ENCODE measurements around the gene CD48. TPM values are rescaled to one million over a fixed set of nuclear protein-coding genes. Genes with fewer than 3 reads are reported as not detected.

Gene CD48
- total RNA-seq, 2 experiments from 2014 or later: 131 to 150 TPM

- H3K27ac ChIP-seq (ENCODE audit: low read depth, low read length, poor library complexity, severe bottlenecking): no peak overlapping the region
Observed at GRCh38 chr1:160667896-160668295, 43.7 kb downstream of the CD48 start.

DNA sequence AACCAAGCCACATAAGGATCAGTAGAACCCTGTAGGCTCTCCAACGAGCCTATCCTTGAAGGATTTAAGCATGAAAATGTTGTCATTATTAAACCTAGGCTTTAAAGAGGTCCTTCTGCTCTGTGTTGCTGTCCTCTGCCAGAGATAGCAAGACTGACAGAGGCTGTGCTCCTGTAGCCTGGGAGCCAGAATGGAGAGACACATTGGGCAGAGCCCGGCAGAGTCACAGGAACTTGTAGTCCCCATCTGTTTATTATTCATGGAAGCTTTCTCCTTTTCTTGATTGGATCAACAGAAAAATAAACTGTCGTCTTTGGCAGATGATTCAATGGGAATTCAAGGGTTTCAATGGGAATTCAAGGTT lies 45.6 kb downstream of the CD48 start:
- no TSS peak for BruUV-seq (replicated peaks)
- H3K9me3 ChIP-seq (ENCODE audit: low read length): peaks cover 21% of the 10 kb centered on the region
- CTCF ChIA-PET (ENCODE audit: unreplicated experiment): interaction anchor here (1.1 kb wide), 1 partner anchor 9 kb away, joined by 3 read pairs; no protein-coding TSS in a partner anchor
- no peak for DNase-seq (ENCODE audit: low spot score)
- no peak overlapping the region for H3K4me3 ChIP-seq (ENCODE audit: low read depth, low read length, poor library complexity, severe bottlenecking)
- H3K9me2 ChIP-seq (ENCODE audit: insufficient read depth, low read length): no peaks in the 10 kb centered on the region
- no peaks in the 10 kb centered on the region for H3K79me2 ChIP-seq (ENCODE audit: insufficient read depth, low read depth, low read length)
- peak overlapping the region; percentile 59 for H3K4me2 ChIP-seq (ENCODE audit: low read length)
- peak overlapping the region; percentile 53; the same call in 1 of the 2 replicates for H2AFZ ChIP-seq (ENCODE audit: low read length)
- POLR2A ChIA-PET: interaction anchor here (0.9 to 2.4 kb wide), 3 partner anchors 9 to 21 kb away, joined by 3 to 10 read pairs (median 6); no protein-coding TSS in a partner anchor
- H3K36me3 ChIP-seq (ENCODE audit: insufficient read depth, low read length): peaks cover 18% of the 10 kb centered on the region
- peaks cover 51% of the 10 kb centered on the region for H3K4me1 ChIP-seq (ENCODE audit: insufficient read depth, low read length, poor library complexity, severe bottlenecking)
- H3K27ac ChIP-seq (ENCODE audit: low read depth, low read length, poor library complexity, severe bottlenecking): peak overlapping the region; percentile 33
- no peak for TF ChIP-seq CTCF (conservative IDR thresholded peaks at IDR 0.05; ENCODE audit: low read length)
- no peak for TF ChIP-seq EZH2phosphoT487 (IDR thresholded peaks at IDR 0.05; ENCODE audit: borderline replicate concordance, low read depth, low read length)
- H4K20me1 ChIP-seq (ENCODE audit: insufficient read depth, low read length): no peaks in the 10 kb centered on the region
- intact Hi-C loops (cut with micrococcal nuclease; ENCODE audit: unreplicated experiment): no loop called here

More at GRCh38 chr1:160667896-160668295, 43.7 kb downstream of the CD48 start:
- no peak overlapping the region for H3K4me2 ChIP-seq (ENCODE audit: low read length)
- BruUV-seq (replicated peaks): no TSS peak
- H4K20me1 ChIP-seq (ENCODE audit: insufficient read depth, low read length): no peaks in the 10 kb centered on the region
- peaks cover 66% of the 10 kb centered on the region for H3K4me1 ChIP-seq (ENCODE audit: insufficient read depth, low read length, poor library complexity, severe bottlenecking)
- DNase-seq (ENCODE audit: low spot score): no peak
- no peaks in the 10 kb centered on the region for H3K9me2 ChIP-seq (ENCODE audit: insufficient read depth, low read length)
- POLR2A ChIA-PET: interaction anchor here (1.0 to 1.6 kb wide), 3 partner anchors 10 to 35 kb away, joined by 3 to 4 read pairs (median 4); no protein-coding TSS in a partner anchor
- peaks cover 21% of the 10 kb centered on the region for H3K9me3 ChIP-seq (ENCODE audit: low read length)
- H2AFZ ChIP-seq (ENCODE audit: low read length): no peak overlapping the region
- no peak overlapping the region for H3K4me3 ChIP-seq (ENCODE audit: low read depth, low read length, poor library complexity, severe bottlenecking)
- H3K79me2 ChIP-seq (ENCODE audit: insufficient read depth, low read depth, low read length): no peaks in the 10 kb centered on the region
- intact Hi-C loops (cut with micrococcal nuclease; ENCODE audit: unreplicated experiment): no loop called here
- TF ChIP-seq CTCF (conservative IDR thresholded peaks at IDR 0.05; ENCODE audit: low read length): no peak
- TF ChIP-seq EZH2phosphoT487 (IDR thresholded peaks at IDR 0.05; ENCODE audit: borderline replicate concordance, low read depth, low read length): no peak
- CTCF ChIA-PET (ENCODE audit: unreplicated experiment): no interaction called here
- H3K36me3 ChIP-seq (ENCODE audit: insufficient read depth, low read length): peaks cover 18% of the 10 kb centered on the region

GRCh38 chr1:160665330-160666078 lies 46.1 kb downstream of the CD48 start:
- peak; percentile 25 for DNase-seq (ENCODE audit: low spot score)
- peak overlapping the region; percentile 59 for H3K4me2 ChIP-seq (ENCODE audit: low read length)
- no TSS peak for BruUV-seq (replicated peaks)
- POLR2A ChIA-PET: interaction anchor here (0.7 to 2.4 kb wide), 5 partner anchors 7 to 20 kb away, joined by 3 to 10 read pairs (median 5); no protein-coding TSS in a partner anchor
- no peaks in the 10 kb centered on the region for H4K20me1 ChIP-seq (ENCODE audit: insufficient read depth, low read length)
- no peak for TF ChIP-seq EZH2phosphoT487 (IDR thresholded peaks at IDR 0.05; ENCODE audit: borderline replicate concordance, low read depth, low read length)
- TF ChIP-seq CTCF (conservative IDR thresholded peaks at IDR 0.05; ENCODE audit: low read length): no peak
- intact Hi-C loops (cut with micrococcal nuclease; ENCODE audit: unreplicated experiment): no loop called here
- H3K4me1 ChIP-seq (ENCODE audit: insufficient read depth, low read length, poor library complexity, severe bottlenecking): peaks cover 45% of the 10 kb centered on the region
- peak overlapping the region; percentile 33 for H3K27ac ChIP-seq (ENCODE audit: low read depth, low read length, poor library complexity, severe bottlenecking)
- H2AFZ ChIP-seq (ENCODE audit: low read length): peak overlapping the region; percentile 53; the same call in 1 of the 2 replicates
- peak overlapping the region; percentile 16 for H3K4me3 ChIP-seq (ENCODE audit: low read depth, low read length, poor library complexity, severe bottlenecking)
- peaks cover 16% of the 10 kb centered on the region for H3K36me3 ChIP-seq (ENCODE audit: insufficient read depth, low read length)
- CTCF ChIA-PET (ENCODE audit: unreplicated experiment): interaction anchor here (1.1 kb wide), 1 partner anchor 10 kb away, joined by 3 read pairs; no protein-coding TSS in a partner anchor
- no peaks in the 10 kb centered on the region for H3K9me2 ChIP-seq (ENCODE audit: insufficient read depth, low read length)
- no peaks in the 10 kb centered on the region for H3K79me2 ChIP-seq (ENCODE audit: insufficient read depth, low read depth, low read length)
- peaks cover 25% of the 10 kb centered on the region for H3K9me3 ChIP-seq (ENCODE audit: low read length)

Data from OCI-LY7 (cell line).